ENCODE results near the gene OR13J1.

OR13J1 gene

GRCh38 chr9:35909687-35910612 is 39.7 kb upstream of the OR13J1 start:
- no peak for FAIRE-seq
- no peak for DNase-seq (ENCODE audit: insufficient read length)
- TF ChIP-seq POLR2A (IDR thresholded peaks at IDR 0.05; ENCODE audit: low read depth, low read length) = no peak
- no peak for TF ChIP-seq TAF1 (IDR thresholded peaks at IDR 0.05; ENCODE audit: borderline replicate concordance, low read depth, low read length)
- TF ChIP-seq POLR2AphosphoS5 (IDR thresholded peaks at IDR 0.05; ENCODE audit: low read depth, low read length) = no peak

- DNase-seq (ENCODE audit: insufficient read length) = no peak
- FAIRE-seq = no peak
- no peak for TF ChIP-seq POLR2A (IDR thresholded peaks at IDR 0.05; ENCODE audit: low read depth, low read length)
- TF ChIP-seq TAF1 (IDR thresholded peaks at IDR 0.05; ENCODE audit: borderline replicate concordance, low read depth, low read length) = no peak
- no peak for TF ChIP-seq POLR2AphosphoS5 (IDR thresholded peaks at IDR 0.05; ENCODE audit: low read depth, low read length)
Observed at GRCh38 chr9:35909274-35909673, 39.1 kb upstream of the OR13J1 start, which contains the start of gene SPAAR. Gene SPAAR, plus strand, starts transcription at chr9:35909490. Its CDS starts 974 bp downstream, at chr9:35910464.

GRCh38 chr9:35908504-35909125 is 38.4 kb upstream of the OR13J1 start:
- no peak for DNase-seq (ENCODE audit: insufficient read length)
- FAIRE-seq = no peak
- no peak for TF ChIP-seq POLR2A (IDR thresholded peaks at IDR 0.05; ENCODE audit: low read depth, low read length)
- no peak for TF ChIP-seq POLR2AphosphoS5 (IDR thresholded peaks at IDR 0.05; ENCODE audit: low read depth, low read length)
- no peak for TF ChIP-seq TAF1 (IDR thresholded peaks at IDR 0.05; ENCODE audit: borderline replicate concordance, low read depth, low read length)

GRCh38 chr9:35907711-35908503 is 37.7 kb upstream of the OR13J1 start:
- no peak for DNase-seq (ENCODE audit: insufficient read length)
- no peak for FAIRE-seq
- no peak for TF ChIP-seq POLR2A (IDR thresholded peaks at IDR 0.05; ENCODE audit: low read depth, low read length)
- no peak for TF ChIP-seq TAF1 (IDR thresholded peaks at IDR 0.05; ENCODE audit: borderline replicate concordance, low read depth, low read length)
- no peak for TF ChIP-seq POLR2AphosphoS5 (IDR thresholded peaks at IDR 0.05; ENCODE audit: low read depth, low read length)

- FAIRE-seq (no peak), DNase-seq (ENCODE audit: insufficient read length) (no peak)
- TF ChIP-seq POLR2AphosphoS5 (IDR thresholded peaks at IDR 0.05; ENCODE audit: low read depth, low read length) = no peak
- no peak for TF ChIP-seq POLR2A (IDR thresholded peaks at IDR 0.05; ENCODE audit: low read depth, low read length)
- TF ChIP-seq TAF1 (IDR thresholded peaks at IDR 0.05; ENCODE audit: borderline replicate concordance, low read depth, low read length) = no peak
Observed at GRCh38 chr9:35906923-35907699, 36.9 kb upstream of the OR13J1 start.

GRCh38 chr9:35905912-35906679 is 35.9 kb upstream of the OR13J1 start, which contains the start of gene HRCT1:
Gene HRCT1, plus strand, starts transcription at chr9:35906202. Its CDS starts 86 bp downstream, at chr9:35906288.
- DNase-seq (ENCODE audit: insufficient read length) = no peak

GRCh38 chr9:35905051-35905781 is 35.0 kb upstream of the OR13J1 start:
- no peak for TF ChIP-seq POLR2A (IDR thresholded peaks at IDR 0.05; ENCODE audit: low read depth, low read length)
- no peak for TF ChIP-seq POLR2AphosphoS5 (IDR thresholded peaks at IDR 0.05; ENCODE audit: low read depth, low read length)
- TF ChIP-seq TAF1 (IDR thresholded peaks at IDR 0.05; ENCODE audit: borderline replicate concordance, low read depth, low read length) = no peak
- no peak for DNase-seq (ENCODE audit: insufficient read length)
- no peak for FAIRE-seq

More at GRCh38 chr9:35905912-35906679, 35.9 kb upstream of the OR13J1 start, which contains the start of gene HRCT1:
- FAIRE-seq = no peak
- TF ChIP-seq POLR2A (IDR thresholded peaks at IDR 0.05; ENCODE audit: low read depth, low read length) (no peak), TAF1 (IDR thresholded peaks at IDR 0.05; ENCODE audit: borderline replicate concordance, low read depth, low read length) (no peak), POLR2AphosphoS5 (IDR thresholded peaks at IDR 0.05; ENCODE audit: low read depth, low read length) (no peak)

GRCh38 chr9:35904338-35904737 is 34.1 kb upstream of the OR13J1 start:
- DNase-seq (ENCODE audit: insufficient read length) (no peak), FAIRE-seq (no peak)
- TF ChIP-seq POLR2A (IDR thresholded peaks at IDR 0.05; ENCODE audit: low read depth, low read length) = no peak
- no peak for TF ChIP-seq TAF1 (IDR thresholded peaks at IDR 0.05; ENCODE audit: borderline replicate concordance, low read depth, low read length)
- TF ChIP-seq POLR2AphosphoS5 (IDR thresholded peaks at IDR 0.05; ENCODE audit: low read depth, low read length) = no peak

GRCh38 chr9:35903049-35903448 is 32.8 kb upstream of the OR13J1 start:
- TF ChIP-seq POLR2A (IDR thresholded peaks at IDR 0.05; ENCODE audit: low read depth, low read length) (no peak), POLR2AphosphoS5 (IDR thresholded peaks at IDR 0.05; ENCODE audit: low read depth, low read length) (no peak)
- FAIRE-seq (peak; percentile 90), DNase-seq (ENCODE audit: insufficient read length) (no peak)
